AG10803 (cell line): ENCODE data around the gene GMDS.
A peak's percentile ranks its signal among the peaks of the same experiment; 100 is the strongest.

Source experiments
- DNase-seq: peaks from one replicate; pipeline ENCODE4 v3.0.0; 2010; ENCODE audit warnings: low read depth
- H3K4me3 ChIP-seq: 2 replicates; pipeline ENCODE4 v1.5.1; 2011; ENCODE audit warnings: mild to moderate bottlenecking, low read length, control low read depth
- CTCF ChIP-seq: conservative IDR thresholded peaks from 2 replicates; pipeline ENCODE4 v1.5.1; 2011; ENCODE audit warnings: mild to moderate bottlenecking, low read length, control low read depth, inconsistent platforms

Gene GMDS

GRCh38 chr6:1577896-1578745, 667.3 kb downstream of the GMDS start:
- no peak for DNase-seq
- H3K4me3 ChIP-seq = no peak overlapping the region
- TF ChIP-seq CTCF = no peak

GRCh38 chr6:1577146-1577680, 668.2 kb downstream of the GMDS start:
- no peak for DNase-seq
- H3K4me3 ChIP-seq = no peak overlapping the region
- no peak for TF ChIP-seq CTCF

GRCh38 chr6:1576711-1577110, 668.7 kb downstream of the GMDS start:
- no peak overlapping the region for H3K4me3 ChIP-seq
- no peak for TF ChIP-seq CTCF
- no peak for DNase-seq

GRCh38 chr6:1576166-1576565, 669.2 kb downstream of the GMDS start:
- no peak overlapping the region for H3K4me3 ChIP-seq
- no peak for DNase-seq
- no peak for TF ChIP-seq CTCF

GRCh38 chr6:1575210-1576041, 670.0 kb downstream of the GMDS start:
- no peak overlapping the region for H3K4me3 ChIP-seq
- TF ChIP-seq CTCF = no peak
- peak; percentile 8 for DNase-seq

- TF ChIP-seq CTCF = no peak
- H3K4me3 ChIP-seq = no peak overlapping the region
- DNase-seq = no peak
Measured at GRCh38 chr6:1574890-1575209, 670.6 kb downstream of the GMDS start.
